Islet precursor cell (in vitro differentiated cells): ENCODE results near the gene APBB2.
"Not testable (repeated sequence)": the region's sequence is repeated elsewhere in the genome, so short reads cannot be mapped to it uniquely, and the experiment has no call there.

Experiments
- DNase-seq: peaks from one replicate; pipeline ENCODE4 v3.0.0-alpha.2; 2018

Gene APBB2

DNA sequence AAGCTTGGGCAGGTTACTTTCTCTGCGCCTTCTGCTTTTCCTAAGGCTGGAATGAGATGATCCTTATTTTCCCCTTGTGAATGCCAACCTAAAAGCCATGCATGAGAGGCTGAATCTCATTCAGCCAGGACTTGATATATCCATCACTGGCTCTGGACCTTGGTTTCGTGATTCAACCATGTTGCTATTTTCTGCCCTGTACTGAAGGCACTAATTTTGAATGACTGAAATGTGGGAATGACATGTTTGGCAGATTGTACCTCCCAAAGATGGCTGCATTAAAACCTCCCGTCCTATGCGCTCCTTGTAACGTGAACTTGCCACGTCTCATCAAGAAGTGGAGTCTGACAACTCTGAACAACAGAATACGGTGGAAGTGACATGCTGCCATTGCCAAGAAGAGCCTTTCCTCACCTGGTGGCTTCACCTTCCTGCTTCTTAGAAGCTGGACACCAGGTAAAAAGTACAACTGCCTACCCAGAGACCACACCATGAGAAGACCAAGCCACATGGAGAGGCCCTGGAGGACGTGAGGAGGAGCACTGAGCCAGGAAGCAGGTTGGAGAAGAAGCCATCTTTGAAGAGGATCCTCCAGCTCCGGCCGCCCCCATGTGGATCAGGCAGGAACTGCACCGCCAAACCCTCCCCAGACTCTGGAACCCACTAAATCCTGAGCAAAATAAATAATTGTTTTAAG, 290.1 kb downstream of the APBB2 start:
- peak; percentile 66 for DNase-seq

DNA sequence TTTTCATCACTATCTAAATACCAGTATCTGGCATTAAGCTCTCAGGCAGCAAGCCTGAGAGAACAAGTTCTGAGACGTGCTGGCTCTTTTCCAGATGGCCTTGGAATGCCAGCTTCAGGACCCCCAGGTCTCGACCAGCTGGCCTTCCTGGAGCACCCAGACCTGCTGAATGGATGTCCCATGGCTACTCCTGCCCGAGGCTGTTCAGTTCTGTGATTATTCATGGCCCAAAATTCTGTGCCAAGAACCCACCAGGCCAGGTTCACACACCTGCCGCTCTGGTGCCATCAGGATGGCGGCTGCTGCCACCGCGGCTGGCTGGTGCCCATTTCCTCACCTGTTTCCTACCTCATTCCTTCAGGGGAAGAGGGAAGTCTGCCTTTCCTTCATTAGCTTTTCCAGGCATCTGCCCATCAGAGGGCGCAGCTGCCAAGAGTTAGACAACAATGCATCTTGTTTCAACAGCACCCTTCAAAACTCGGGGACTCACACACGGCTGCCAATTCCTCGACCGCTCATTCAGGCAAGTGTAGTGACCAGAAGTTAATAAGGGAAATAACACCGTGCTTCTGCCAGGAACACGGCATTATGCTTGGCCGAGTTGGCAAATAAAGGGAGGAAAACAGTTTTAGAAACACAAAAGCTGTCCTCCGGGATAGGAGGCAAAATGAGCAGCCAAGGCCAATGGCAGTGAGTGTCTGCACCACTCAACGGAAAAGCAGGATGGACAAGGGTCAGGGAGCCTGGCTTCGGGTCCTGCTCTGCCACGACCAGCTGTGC, 290.8 kb downstream of the APBB2 start:
- no peak for DNase-seq

DNA sequence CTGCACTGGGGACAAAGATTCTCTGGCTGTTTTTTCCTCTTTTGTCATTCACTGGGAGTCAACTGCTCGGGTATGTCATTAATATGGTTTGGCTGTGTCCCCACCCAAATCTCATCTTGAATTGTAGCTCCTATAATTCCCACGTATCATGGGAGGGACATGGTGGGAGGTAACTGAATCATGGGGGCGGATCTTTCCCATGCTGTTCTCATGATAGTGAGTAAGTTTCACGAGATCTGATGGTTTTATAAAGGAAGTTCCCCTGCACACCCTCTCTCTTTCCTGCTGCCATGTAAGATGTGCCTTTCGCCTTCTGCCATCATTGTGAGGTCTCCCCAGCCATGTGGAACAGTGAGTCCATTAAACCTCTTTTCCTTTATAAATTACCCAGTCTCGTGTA, 294.4 kb downstream of the APBB2 start:
- not testable (repeated sequence) for DNase-seq

DNA sequence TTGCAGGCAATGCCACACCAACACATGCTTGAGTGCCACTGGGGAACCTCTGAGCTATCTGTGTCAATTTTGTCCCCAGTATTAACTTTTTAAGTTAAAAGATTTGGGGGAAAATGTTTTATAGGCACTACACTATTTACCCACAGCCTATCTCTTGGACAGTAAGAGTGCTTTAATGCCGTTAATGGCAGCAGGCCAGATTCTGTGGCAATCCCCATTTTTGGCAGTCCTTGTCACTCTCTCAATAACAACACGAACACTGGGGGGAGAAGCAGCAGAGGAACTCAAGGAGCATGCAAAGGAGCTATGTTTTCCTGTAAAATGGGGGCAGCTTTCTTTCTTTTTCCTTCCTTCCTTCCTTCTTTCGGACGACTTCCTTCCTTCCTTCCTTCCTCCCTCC, 296.0 kb downstream of the APBB2 start:
- DNase-seq: no peak

DNA sequence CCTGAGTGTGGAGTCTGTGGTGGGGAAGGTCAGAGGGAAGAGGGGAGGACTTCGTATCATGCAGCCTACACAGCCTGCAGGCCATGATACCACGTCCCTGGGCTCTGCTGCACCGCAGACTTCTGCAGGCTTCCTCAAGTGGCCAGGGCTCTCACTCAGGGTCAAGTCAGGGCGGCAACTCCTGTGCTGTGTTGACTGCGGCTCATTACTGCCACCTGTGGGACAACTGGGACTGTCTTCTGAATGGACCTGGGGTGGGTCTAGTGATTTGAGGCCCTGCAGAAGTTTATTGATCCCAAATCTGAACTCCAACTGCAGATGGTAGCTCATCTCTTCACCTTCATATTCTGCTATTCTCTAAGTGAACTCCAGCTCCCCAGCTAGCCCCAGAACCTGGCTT, 297.5 kb downstream of the APBB2 start:
- peak; percentile 79 for DNase-seq

DNA sequence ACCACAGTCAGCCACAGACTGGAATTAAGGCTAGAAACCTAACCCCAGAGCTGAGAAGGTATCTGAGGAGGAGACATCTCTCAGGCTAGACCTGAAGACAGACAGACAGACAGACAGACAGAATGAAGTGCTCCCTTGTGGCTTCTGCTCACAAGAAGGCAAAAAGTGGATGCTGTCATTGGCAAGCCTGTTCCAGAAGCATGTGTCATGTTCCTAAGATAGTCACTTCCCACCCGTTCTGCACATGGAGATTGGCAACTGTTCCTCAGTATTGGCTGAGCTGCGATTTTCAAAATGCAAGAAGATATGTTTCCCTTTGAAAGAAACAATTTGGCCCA, 298.2 kb downstream of the APBB2 start:
- no peak for DNase-seq

DNA sequence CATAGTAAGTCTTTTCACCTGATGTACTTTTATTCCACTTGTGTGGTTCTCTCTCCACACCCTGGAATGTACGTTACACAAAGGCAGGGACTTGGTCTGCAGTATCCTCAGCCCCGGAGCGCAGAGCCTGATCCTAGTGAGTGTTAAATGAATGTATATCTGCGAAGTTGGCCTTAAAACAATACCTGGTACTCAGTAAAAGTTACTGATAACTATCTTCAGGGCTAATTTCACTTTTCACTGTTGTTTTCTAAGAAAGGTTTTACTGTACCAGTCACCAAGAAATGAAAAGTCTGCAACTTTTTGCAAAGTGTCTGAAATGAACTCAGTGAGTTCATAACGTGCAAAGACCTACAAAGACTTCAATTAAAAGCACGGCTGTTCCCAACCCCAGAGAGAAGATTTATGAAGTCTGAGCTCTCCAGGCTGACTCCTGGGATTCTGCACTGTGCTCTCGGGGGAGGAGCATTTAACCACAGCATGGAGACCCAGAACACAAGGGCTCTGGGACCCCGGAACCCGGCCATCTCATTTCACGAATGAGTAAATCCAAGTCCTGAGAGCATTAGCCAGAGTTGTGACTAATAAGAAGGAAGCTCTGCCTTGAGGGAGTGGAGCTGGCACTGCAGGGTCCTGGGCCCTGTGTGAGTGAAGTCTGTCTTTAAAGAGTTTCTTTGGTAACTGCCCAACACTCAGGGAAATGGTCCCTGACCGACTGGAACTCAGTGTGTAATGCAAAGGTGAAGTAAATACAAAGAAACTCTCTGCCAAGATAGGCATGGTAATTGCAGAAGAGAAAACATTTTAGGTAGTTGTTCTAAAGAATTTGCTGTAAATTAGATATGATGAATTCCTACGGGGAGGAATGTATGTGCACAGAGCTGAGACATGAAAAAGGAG, 298.8 kb downstream of the APBB2 start:
- DNase-seq: no peak

DNA sequence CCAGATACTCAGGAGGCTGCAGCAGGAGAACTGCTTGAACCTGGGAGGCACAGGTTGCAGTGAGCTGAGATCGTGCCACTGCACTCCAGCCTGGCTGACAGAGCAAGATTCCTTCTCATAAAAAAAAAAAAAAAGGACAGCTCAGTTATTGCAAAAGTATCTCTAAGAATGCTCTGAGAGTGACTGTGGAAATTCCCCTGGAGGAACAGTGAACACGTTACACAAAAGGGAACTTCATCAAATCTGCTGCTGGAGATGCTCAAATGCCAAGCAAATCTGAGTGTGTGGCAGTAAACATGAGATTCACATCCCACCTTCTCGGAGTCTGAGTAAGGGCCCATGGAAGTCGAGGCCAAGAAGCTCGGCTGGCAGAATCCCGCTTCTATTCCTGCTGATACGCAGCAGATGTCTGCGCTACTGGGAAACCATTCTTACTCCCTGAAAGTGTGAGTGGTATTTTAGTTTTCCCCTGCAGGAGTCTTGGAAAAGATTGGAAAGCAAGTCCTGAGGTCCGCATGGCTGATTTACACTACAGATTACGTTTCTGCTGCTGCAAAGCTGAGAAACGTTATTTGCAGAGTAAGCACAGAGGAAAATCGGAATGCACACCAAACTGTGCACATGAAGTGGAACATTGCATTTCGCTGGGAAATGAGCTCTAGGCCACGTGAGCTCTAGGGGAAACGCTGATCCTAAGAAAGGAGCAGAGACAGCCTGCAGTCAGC, 301.7 kb downstream of the APBB2 start:
- no peak for DNase-seq

DNA sequence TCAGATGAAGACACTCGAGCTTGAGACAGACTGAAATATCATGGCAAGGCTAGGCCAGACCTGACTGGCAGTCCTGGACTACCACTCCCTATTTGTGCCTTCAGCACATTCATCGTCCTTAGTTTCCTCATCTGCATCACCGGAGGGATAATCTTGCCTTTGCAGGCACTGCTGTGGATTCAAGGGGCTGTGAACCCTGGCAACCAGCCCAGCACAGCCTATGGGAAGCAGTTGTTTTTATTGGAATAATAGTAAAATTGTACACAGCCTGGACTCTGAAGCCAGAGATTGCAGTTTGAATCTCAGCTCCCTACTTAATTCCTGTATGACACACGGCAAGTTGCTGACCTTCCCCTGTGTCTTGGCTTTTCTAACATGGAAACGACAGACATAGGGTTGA, 303.6 kb downstream of the APBB2 start:
- DNase-seq: no peak

DNA sequence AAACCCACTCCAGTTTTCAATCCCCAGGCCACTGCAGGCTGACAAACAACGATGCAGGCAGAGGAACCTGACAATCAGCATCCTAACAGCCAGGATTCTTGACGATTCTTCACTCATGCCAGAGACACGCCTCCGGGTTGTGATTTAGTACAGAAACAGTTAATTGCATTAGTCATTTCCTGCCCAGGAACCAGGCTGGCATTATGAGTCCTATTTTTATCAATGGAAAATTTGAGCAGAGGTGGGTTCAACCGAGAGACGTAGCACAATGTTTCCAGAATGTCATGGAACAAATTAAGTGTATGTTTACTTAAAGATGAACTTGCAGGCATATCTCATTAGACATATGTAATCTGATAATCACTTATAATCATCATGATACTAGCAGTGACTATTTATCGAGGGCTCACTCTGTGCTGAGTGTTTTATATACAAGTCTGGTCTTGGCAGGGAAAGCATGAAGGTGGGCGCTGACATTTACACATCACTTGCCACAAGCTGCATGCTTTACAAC, 304.9 kb downstream of the APBB2 start:
- DNase-seq: peak; percentile 70

DNA sequence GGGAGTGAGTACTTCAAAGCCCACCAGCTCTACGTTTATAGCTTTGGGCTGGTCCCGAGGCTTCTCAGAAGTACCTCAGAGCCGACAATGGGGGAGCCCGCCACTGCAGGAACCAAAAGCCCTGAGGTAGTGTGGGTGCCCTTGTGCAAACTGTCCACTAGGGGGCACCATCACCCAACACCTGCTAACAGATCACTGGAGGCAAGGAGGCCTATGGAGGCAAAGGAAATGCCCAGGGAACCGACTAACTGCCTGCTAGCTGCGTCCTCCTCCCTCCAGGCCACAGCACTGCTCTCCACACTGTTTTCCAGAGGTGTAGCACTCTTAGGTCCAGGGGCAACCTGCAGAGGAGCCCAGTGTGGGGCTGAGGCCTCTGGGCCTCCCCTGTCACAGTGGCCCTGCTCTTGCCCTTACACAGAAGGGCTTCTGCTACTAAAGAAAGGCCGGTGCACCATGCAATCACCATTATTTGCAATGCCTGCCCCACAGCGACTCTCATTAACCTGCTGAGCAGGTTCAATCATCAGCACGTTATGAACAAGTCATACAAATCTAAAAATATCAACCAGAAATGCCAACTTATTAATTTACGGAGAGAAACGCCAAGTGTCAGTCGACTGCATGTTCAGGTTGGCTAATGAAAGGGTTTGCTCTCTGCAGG, 305.5 kb downstream of the APBB2 start:
- DNase-seq: peak; percentile 94

DNA sequence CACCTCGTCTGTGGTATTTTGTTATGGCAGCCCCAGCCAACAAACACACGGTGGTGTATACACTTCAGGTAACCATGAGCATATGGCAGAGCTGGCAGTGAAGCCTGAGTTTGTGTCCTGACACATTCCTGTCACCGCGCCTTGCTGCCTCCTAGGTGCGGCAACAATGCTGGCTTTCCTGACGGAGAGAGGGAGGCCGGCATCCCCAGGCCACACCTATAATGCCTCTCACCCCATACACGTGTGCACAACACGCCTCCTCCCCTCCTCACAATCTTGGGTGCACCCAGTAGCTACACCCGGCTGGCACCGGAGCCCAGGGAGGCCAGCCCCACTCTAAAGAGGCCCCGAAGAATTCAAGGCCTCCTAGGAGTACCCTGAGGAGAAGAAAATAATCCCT, 306.0 kb downstream of the APBB2 start:
- DNase-seq: peak; percentile 62

DNA sequence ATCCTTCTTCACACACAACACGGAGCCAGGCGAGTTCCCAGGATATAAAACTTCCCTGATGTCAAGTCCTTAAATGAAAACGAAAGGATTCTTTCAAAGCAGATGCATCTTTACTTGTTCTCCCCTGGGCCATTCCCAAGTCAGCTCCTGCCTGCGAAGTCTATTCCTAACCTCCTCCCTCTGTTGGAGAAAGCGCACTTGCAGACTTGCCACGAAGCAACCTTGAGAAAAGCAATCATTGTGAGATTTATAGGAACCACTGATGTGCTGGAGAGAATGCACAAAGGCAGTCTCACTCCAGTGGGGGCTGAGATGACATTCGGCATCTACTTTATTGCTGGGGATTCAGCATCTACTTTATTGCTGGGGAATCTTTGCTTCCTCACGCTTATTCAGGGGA, 308.9 kb downstream of the APBB2 start:
- DNase-seq: no peak

DNA sequence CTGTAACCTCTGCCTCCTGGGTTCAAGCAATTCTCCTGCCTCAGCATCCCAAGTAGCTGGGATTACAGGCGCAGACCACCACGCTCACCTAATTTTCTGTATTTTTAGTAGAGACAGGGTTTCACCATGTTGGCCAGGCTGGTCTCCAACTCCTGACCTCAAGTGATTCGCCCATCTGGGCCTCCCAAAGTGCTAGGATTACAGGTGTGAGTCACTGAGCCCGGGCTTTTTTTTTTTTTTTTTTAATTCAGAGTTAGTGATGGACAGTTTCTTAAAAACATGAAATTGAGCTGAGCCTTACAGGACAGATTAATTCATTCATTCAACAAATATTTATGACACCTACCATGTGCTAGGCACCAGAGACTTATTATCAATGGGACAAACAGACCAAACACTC, 313.8 kb downstream of the APBB2 start:
- DNase-seq: not testable (repeated sequence)

DNA sequence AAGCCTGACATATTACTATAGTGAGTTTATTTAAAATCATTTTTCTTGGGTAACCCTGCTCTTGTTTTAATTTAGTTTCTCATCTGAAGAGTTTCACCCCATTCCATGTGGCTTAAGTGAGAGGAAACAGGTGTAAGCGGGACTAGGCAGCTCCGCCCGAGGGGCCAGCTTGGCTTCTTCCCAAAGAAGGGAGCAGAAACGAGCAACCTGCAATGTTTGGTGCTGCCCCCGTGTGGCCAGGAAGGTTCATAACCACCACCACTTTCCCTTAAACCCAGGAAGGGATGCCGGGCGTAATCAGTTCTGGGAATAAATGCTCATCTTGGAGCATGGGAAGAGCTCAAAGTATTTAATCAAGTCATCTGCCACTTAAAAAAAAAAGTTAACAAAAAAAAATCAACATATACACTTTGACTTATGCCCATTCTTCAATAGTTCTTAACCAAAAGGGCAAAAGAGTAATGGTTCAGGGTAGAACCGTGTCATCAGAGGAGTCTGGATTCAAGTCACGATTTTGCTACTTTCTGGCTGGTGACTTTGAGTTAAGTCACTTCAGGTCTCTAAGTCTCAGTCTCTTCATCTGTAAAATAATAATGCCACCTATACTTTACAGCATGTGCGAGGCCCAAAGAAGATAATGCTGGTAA, 316.7 kb downstream of the APBB2 start:
- DNase-seq: peak; percentile 79

DNA sequence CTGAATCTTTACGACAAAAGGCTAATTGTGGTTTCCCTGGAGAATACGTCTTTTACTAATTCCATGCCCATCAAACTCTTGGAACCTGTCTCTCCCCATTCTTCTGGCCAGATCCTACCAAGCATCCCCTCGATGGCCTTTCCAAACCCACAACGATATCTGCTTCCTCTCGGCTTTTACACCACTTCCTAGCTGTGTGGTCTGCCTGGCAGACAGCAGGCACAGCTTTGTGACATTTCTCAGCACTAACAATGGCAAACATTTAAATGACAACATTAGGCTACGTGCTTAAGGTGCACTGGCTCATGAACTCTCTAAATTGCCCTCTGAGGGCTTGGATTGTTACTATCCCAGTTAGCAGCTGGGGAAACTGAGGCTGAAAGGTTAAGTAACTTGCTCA, 323.6 kb downstream of the APBB2 start:
- DNase-seq: no peak

DNA sequence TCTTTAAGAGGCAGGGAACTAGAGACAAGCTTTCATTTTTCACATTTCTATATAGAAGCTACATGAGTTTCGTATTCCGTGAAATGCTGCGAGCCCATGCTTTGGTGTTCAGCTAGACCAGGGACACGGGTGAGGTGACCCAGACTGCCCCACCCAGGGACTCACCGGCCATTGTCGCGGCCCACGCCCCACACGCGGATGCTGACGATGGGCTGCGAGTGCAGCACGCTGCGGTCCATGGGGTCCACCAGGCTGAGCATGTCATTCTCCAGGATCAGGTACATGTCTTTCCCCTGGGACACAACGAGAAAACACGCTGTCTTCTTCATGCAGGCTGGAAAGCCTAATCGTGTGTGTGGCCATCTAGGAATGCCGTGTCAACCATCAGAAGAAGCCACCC, 324.1 kb downstream of the APBB2 start:
- no peak for DNase-seq

DNA sequence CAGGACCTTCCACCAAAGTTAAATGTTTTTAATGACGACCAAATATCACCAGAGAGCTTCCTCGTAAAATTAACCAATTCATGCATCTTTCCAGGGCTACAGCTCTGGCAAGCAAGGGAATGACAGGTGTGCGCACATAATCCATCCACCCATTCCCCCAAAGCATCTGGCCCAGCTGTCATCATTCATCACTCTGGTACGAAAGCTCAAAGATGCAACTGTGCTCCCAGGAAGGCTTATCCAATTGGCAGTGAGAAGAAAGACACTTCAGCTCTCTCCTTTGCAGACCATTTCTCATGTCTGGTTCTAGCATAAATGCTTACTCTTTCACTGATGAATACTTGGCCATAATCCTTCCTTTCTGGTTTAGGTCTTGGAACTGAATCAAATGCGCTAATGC, 325.4 kb downstream of the APBB2 start:
- DNase-seq: no peak

DNA sequence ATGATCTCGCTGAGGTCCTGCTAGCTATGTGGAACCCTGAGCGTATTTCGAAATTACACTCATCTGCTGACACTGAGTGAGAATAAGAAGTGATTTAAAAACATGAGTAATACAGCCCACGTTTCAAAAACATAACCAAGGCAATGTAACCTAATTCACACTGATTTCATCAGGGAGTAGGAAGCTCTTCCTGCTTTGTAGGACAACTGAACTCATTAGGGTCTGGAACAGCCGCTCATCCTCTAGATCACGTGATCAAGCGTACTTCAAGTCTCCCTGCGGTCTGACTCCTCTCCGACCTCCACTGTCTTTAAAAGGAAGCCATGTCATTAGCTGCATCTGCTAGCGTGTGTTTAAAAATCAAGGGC, 326.6 kb downstream of the APBB2 start:
- no peak for DNase-seq

DNA sequence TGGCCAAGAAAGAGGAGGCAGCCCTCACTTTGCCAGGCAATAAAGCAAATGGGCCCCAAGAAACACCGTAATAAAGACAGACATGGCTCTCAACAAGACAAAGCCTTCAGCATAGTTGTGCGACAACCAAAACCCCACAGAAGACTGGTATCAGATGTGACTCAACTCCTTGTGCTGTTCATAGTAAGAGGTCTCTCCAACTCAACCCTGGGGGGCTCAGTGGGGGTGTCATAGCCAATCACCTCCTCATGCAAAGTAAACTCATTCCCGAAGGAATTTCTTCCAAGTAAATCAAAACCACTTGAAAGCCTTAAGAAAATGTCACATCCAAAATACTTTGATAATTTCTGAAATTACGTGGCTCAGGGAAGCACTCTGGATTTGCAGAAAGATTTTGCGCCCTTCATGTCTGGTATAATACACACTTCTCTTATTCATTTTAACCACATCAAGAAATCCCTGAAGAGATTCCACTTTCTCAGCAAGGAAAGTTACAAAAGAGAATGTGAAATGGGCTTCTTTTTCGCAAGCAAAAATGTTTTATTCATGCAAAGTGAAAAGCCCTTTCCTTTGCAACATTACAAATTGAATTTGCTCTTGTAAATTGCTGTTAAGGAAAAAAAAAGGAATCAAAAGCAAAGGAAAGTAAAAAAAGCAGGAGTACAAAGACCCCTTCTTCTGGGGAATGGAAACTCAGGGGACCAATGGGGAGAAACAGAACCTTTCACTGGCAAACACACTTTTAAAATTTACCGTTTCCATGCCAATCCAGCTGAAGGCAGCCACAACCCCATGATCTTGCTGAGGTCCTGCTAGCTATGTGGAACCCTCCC, 327.2 kb downstream of the APBB2 start:
- no peak for DNase-seq

DNA sequence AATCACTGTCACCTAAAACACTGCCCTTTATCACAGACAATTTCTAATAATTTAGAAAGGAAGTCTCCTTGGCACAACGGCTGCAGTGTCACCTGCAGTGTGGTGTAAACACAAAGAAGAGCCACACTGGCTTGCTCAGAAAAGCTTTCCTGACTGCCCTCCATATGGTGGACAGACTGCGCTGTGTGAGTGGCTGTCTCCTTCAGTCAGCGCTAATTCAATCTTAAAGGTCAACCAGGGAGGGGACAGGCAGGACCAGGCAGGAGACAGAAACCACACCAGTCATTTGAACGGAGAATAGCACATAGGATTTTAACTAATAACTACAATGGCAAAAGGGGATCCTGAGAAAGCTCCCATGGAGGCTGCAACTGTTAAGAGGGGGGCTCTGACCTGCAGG, 332.5 kb downstream of the APBB2 start:
- no peak for DNase-seq
